ENCODE results near the gene LRRC47. TPM values are rescaled to one million over a fixed set of nuclear protein-coding genes. Genes with fewer than 3 reads are reported as not detected.

The LRRC47 gene
- total and polyA plus RNA-seq, 2 of the 13 experiments (the other 11 are each of a cell fraction or from before 2014, with no cell fraction given) = 18.3 to 52.5 TPM

GRCh38 chr1:3772027-3772714, 24.1 kb downstream of the LRRC47 start (continued):
- TF ChIP-seq EZH2 (conservative IDR thresholded peaks at IDR 0.05; ENCODE audit: low read depth, low read length) (no peak), SOX13 (IDR thresholded peaks at IDR 0.05) (no peak), SOX13 (CRISPR knock-in tag; conservative IDR thresholded peaks at IDR 0.05 in 1 of 2, IDR thresholded peaks at IDR 0.05 in 1 of 2) (no peak), PHF5A (CRISPR knock-in tag; IDR thresholded peaks at IDR 0.05; ENCODE audit: low read depth, unreplicated experiment) (no peak), MIXL1 (CRISPR knock-in tag; IDR thresholded peaks at IDR 0.05) (no peak), BRCA1 (CRISPR knock-in tag; IDR thresholded peaks at IDR 0.05) (no peak), PHF21A (CRISPR knock-in tag; IDR thresholded peaks at IDR 0.05) (no peak), CSRNP2 (CRISPR knock-in tag; conservative IDR thresholded peaks at IDR 0.05; ENCODE audit: low read depth) (no peak), MTERF4 (CRISPR knock-in tag; IDR thresholded peaks at IDR 0.05) (no peak), ATRX (CRISPR knock-in tag; IDR thresholded peaks at IDR 0.05; ENCODE audit: borderline replicate concordance) (no peak), ZBTB38 (CRISPR knock-in tag; IDR thresholded peaks at IDR 0.05) (no peak), ZBTB10 (CRISPR knock-in tag; IDR thresholded peaks at IDR 0.05; ENCODE audit: borderline replicate concordance) (no peak), KAT7 (CRISPR knock-in tag; IDR thresholded peaks at IDR 0.05; ENCODE audit: borderline replicate concordance) (0 out of 2 replicates have a peak, but pooled peaks have one; percentile 52), PPARG (CRISPR knock-in tag; conservative IDR thresholded peaks at IDR 0.05) (no peak), CHCHD3 (CRISPR knock-in tag; IDR thresholded peaks at IDR 0.05) (no peak), SIX4 (CRISPR knock-in tag; IDR thresholded peaks at IDR 0.05) (no peak), HOMEZ (CRISPR knock-in tag; IDR thresholded peaks at IDR 0.05; ENCODE audit: low read depth) (no peak), UBTF (CRISPR knock-in tag; IDR thresholded peaks at IDR 0.05) (peak; percentile 78; the same call in 1 of the 2 replicates), ZMAT3 (CRISPR knock-in tag; conservative IDR thresholded peaks at IDR 0.05) (peak; percentile 80), MLLT10 (CRISPR knock-in tag; IDR thresholded peaks at IDR 0.05) (no peak)
